ENCODE results near the gene PDE3A.

PDE3A gene

GRCh38 chr12:20457582-20457981, 89.2 kb downstream of the PDE3A start:
- in situ Hi-C loops (cut with MboI; ENCODE audit: low pct_unique_long_range_greater_than_20kb, low sequenced_read_pairs, unreplicated experiment) = no loop called here
- DNase-seq (ENCODE audit: low spot score) = no peak
- TF ChIP-seq, protein P1, sequence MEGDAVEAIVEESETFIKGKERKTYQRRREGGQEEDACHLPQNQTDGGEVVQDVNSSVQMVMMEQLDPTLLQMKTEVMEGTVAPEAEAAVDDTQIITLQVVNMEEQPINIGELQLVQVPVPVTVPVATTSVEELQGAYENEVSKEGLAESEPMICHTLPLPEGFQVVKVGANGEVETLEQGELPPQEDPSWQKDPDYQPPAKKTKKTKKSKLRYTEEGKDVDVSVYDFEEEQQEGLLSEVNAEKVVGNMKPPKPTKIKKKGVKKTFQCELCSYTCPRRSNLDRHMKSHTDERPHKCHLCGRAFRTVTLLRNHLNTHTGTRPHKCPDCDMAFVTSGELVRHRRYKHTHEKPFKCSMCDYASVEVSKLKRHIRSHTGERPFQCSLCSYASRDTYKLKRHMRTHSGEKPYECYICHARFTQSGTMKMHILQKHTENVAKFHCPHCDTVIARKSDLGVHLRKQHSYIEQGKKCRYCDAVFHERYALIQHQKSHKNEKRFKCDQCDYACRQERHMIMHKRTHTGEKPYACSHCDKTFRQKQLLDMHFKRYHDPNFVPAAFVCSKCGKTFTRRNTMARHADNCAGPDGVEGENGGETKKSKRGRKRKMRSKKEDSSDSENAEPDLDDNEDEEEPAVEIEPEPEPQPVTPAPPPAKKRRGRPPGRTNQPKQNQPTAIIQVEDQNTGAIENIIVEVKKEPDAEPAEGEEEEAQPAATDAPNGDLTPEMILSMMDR (IDR thresholded peaks at IDR 0.05; ENCODE audit: extremely low read depth, insufficient read depth, missing control alignments) = no peak

DNA sequence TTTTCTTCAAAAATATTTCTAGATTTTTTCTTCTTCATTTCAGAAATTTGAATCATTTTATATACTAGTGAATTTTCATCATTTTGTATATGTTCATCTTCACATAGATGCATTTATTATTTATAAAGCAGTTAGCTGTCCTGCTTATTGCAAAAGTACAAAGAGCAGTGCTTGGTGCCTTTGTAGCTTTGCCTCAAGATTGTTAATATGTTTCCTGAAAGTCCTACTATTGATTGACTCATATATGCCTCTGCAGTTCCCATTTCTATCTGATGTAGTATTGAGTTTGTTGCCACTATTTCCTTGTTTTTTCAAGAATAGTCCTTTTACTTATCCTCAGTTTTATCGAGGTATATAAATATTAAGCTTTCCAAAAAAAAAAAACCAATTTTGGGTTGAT, 89.7 kb downstream of the PDE3A start:
- TF ChIP-seq, protein P1 (IDR thresholded peaks at IDR 0.05; ENCODE audit: extremely low read depth, insufficient read depth, missing control alignments) = no peak
- in situ Hi-C loops (cut with MboI; ENCODE audit: low pct_unique_long_range_greater_than_20kb, low sequenced_read_pairs, unreplicated experiment) = no loop called here
- no peak for DNase-seq (ENCODE audit: low spot score)

DNA sequence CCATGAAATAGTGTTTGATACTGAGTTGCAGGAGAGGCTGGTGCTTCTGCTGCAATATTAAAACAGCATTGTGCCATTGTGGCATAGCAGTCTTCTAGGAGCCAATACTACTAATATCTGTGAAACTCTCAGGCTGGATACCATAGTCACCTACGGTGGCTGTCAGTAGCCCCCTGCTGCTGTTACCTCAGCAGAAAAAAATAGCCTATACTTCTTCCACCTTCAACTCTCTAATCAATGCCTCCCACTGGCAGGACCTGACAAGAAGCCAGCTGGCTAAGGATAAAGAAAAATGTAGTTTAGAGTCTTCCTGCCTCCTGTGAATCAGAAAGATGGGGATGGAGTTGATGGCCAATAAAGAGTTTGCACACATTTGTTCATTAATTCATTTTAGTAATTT, 91.6 kb downstream of the PDE3A start:
- in situ Hi-C loops (cut with MboI; ENCODE audit: low pct_unique_long_range_greater_than_20kb, low sequenced_read_pairs, unreplicated experiment) = no loop called here
- TF ChIP-seq, protein P1 (IDR thresholded peaks at IDR 0.05; ENCODE audit: extremely low read depth, insufficient read depth, missing control alignments) = no peak
- DNase-seq (ENCODE audit: low spot score) = no peak

- in situ Hi-C loops (cut with MboI; ENCODE audit: low pct_unique_long_range_greater_than_20kb, low sequenced_read_pairs, unreplicated experiment) = no loop called here
- no peak for DNase-seq (ENCODE audit: low spot score)
- TF ChIP-seq, protein P1 (IDR thresholded peaks at IDR 0.05; ENCODE audit: extremely low read depth, insufficient read depth, missing control alignments) = no peak
These were observed 92.6 kb downstream of the PDE3A start for GRCh38 chr12:20460956-20461355.

DNA sequence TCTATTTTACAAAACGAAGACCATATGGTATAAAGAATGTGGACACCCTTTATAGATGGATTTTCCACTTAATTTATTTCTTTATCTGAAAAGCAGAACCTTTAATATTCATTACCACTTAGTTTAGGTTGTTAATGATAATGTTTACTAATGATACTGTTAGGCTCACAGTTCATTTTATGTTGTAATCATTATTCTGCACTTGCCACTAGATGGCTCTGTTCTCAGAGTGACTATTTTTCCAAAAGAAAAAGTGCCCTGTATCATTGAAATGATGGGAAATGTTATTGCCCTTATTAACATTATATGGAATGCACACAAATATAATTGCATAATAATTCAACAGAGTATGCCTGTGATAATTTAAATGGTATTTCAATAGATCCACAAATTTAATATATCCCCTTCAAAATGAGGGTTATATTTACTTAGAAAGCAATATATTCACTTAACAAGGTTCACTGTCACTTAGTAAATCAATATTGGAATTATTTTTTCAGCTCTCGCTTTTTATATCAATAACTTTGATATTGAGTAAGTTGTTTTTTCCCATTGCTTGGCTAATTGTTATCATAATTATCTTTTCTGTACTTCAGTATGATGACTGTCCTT, 95.7 kb downstream of the PDE3A start:
- in situ Hi-C loops (cut with MboI; ENCODE audit: low pct_unique_long_range_greater_than_20kb, low sequenced_read_pairs, unreplicated experiment) = no loop called here
- peak; percentile 7 for DNase-seq (ENCODE audit: low spot score)
- TF ChIP-seq, protein P1 (IDR thresholded peaks at IDR 0.05; ENCODE audit: extremely low read depth, insufficient read depth, missing control alignments) = peak; percentile 67

DNA sequence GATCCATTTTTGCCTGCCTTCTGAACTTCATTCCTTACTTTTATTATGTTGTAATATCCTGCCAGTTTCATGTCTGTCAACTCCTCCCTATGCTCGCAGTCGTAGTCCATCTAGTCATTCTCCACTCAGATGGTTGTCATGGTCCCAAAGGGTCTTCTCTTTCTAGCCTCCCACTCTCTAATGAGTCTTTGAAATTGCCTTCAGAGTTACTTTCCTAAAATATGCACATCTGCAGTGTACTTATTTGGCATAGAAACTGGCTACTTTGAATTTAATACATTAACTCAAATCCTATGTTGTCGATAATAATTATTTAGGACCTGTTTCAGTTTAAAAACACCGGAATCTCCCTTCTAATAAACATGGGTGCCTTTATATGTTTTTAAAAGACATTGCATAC, 101.0 kb downstream of the PDE3A start:
- no peak for DNase-seq (ENCODE audit: low spot score)
- TF ChIP-seq, protein P1 (IDR thresholded peaks at IDR 0.05; ENCODE audit: extremely low read depth, insufficient read depth, missing control alignments) = no peak
- in situ Hi-C loops (cut with MboI; ENCODE audit: low pct_unique_long_range_greater_than_20kb, low sequenced_read_pairs, unreplicated experiment) = no loop called here
